Right hindlimb (tissue), 1 donor: ENCODE data around the gene DUOXA2.
"Not testable (repeated sequence)": the region's sequence is repeated elsewhere in the genome, so short reads cannot be mapped to it uniquely, and the experiment has no call there.

Experiments used
- DNase-seq: peaks from one replicate; pipeline ENCODE4 v3.0.0-alpha.2; 2018

Gene DUOXA2

GRCh38 chr15:45097466-45097865 lies 16.7 kb upstream of the DUOXA2 start:
- no peak for DNase-seq

GRCh38 chr15:45099549-45100165 lies 14.5 kb upstream of the DUOXA2 start:
- DNase-seq: peak; percentile 3

- DNase-seq: peak; percentile 1
These were observed 13.1 kb upstream of the DUOXA2 start for GRCh38 chr15:45100884-45101625.

GRCh38 chr15:45101749-45102148 lies 12.4 kb upstream of the DUOXA2 start:
- DNase-seq: peak; percentile 4

GRCh38 chr15:45102226-45102625 lies 11.9 kb upstream of the DUOXA2 start:
- no peak for DNase-seq

GRCh38 chr15:45104170-45104569 lies 10.0 kb upstream of the DUOXA2 start:
- DNase-seq: not testable (repeated sequence)

GRCh38 chr15:45105586-45105985 lies 8.5 kb upstream of the DUOXA2 start:
- DNase-seq: no peak

GRCh38 chr15:45106002-45106790 lies 7.9 kb upstream of the DUOXA2 start:
- DNase-seq: peak; percentile 4

GRCh38 chr15:45107941-45108630 lies 6.0 kb upstream of the DUOXA2 start:
- DNase-seq: peak; percentile 7

GRCh38 chr15:45110256-45110820 lies 3.8 kb upstream of the DUOXA2 start:
- no peak for DNase-seq

GRCh38 chr15:45111390-45112142 lies 2.6 kb upstream of the DUOXA2 start:
- DNase-seq: no peak

GRCh38 chr15:45112143-45112590 lies 2.0 kb upstream of the DUOXA2 start:
- DNase-seq: no peak

GRCh38 chr15:45112591-45113379 lies 1.3 kb upstream of the DUOXA2 start:
- no peak for DNase-seq

GRCh38 chr15:45113380-45113990 lies 641 bp upstream of the DUOXA2 start:
- no peak for DNase-seq

GRCh38 chr15:45114751-45115085 lies 592 bp downstream of the DUOXA2 start:
- no peak for DNase-seq

GRCh38 chr15:45115312-45115820 lies 1.2 kb downstream of the DUOXA2 start:
- DNase-seq: no peak

- DNase-seq: no peak
These were observed 1.9 kb downstream of the DUOXA2 start for GRCh38 chr15:45116006-45116481.

- no peak for DNase-seq
These were observed 2.6 kb downstream of the DUOXA2 start for GRCh38 chr15:45116482-45117307.
